ENCODE measurements around the gene DUT.

Gene DUT
- total RNA-seq = 42.5 to 81.4 (median 55.0) reads per million in 3 donors

- no peaks in the 10 kb centered on the region for H3K9me3 ChIP-seq (ENCODE audit: control insufficient read depth, low read length)
- H3K27me3 ChIP-seq (replicated peaks; ENCODE audit: control insufficient read depth, insufficient read depth, low read length, poor library complexity, severe bottlenecking) = no peaks in the 10 kb centered on the region
- peaks cover 8% of the 10 kb centered on the region for H3K36me3 ChIP-seq (ENCODE audit: control insufficient read depth, insufficient read depth, low read length)
- H3K4me3 ChIP-seq (ENCODE audit: insufficient read depth, low read depth, low read length, poor library complexity, severe bottlenecking) = peak within 1 kb of the TSS; percentile 91
- peak within 1 kb of the TSS; percentile 89 for H3K27ac ChIP-seq (ENCODE audit: insufficient read depth, low read length, poor library complexity, severe bottlenecking)
- peaks cover 7% of the 10 kb centered on the region for H3K4me1 ChIP-seq (ENCODE audit: control insufficient read depth, insufficient read depth, low read length, poor library complexity, severe bottlenecking)
- peak; percentile 59 to 70 (median 67) for DNase-seq
Measured at GRCh38 chr15:48330855-48331795, at the start of gene DUT. TSS of gene DUT (plus strand) at chr15:48331429. CDS start at chr15:48331516, 87 bp downstream.

- H3K36me3 ChIP-seq (ENCODE audit: control insufficient read depth, insufficient read depth, low read length) = no peaks in the 10 kb centered on the region
- no peaks in the 10 kb centered on the region for H3K9me3 ChIP-seq (ENCODE audit: control insufficient read depth, low read length)
- no peak for DNase-seq
- no peak overlapping the region for H3K4me3 ChIP-seq (ENCODE audit: insufficient read depth, low read depth, low read length, poor library complexity, severe bottlenecking)
- no peaks in the 10 kb centered on the region for H3K27me3 ChIP-seq (replicated peaks; ENCODE audit: control insufficient read depth, insufficient read depth, low read length, poor library complexity, severe bottlenecking)
- no peaks in the 10 kb centered on the region for H3K4me1 ChIP-seq (ENCODE audit: control insufficient read depth, insufficient read depth, low read length, poor library complexity, severe bottlenecking)
- H3K27ac ChIP-seq (ENCODE audit: insufficient read depth, low read length, poor library complexity, severe bottlenecking) = no peak overlapping the region
Measured at GRCh38 chr15:48281674-48282073, 49.6 kb upstream of the DUT start.

- Histone ChIP-seq H3K4me1 (ENCODE audit: control insufficient read depth, insufficient read depth, low read length, poor library complexity, severe bottlenecking) (no peaks in the 10 kb centered on the region), H3K27me3 (replicated peaks; ENCODE audit: control insufficient read depth, insufficient read depth, low read length, poor library complexity, severe bottlenecking) (no peaks in the 10 kb centered on the region), H3K27ac (ENCODE audit: insufficient read depth, low read length, poor library complexity, severe bottlenecking) (no peak overlapping the region), H3K36me3 (ENCODE audit: control insufficient read depth, insufficient read depth, low read length) (no peaks in the 10 kb centered on the region), H3K9me3 (ENCODE audit: control insufficient read depth, low read length) (no peaks in the 10 kb centered on the region), H3K4me3 (ENCODE audit: insufficient read depth, low read depth, low read length, poor library complexity, severe bottlenecking) (no peak overlapping the region)
- no peak for DNase-seq
Measured at GRCh38 chr15:48282216-48282615, 49.0 kb upstream of the DUT start.

GRCh38 chr15:48283396-48284145, 47.7 kb upstream of the DUT start:
- Histone ChIP-seq H3K4me3 (ENCODE audit: insufficient read depth, low read depth, low read length, poor library complexity, severe bottlenecking) (no peak overlapping the region), H3K36me3 (ENCODE audit: control insufficient read depth, insufficient read depth, low read length) (no peaks in the 10 kb centered on the region), H3K4me1 (ENCODE audit: control insufficient read depth, insufficient read depth, low read length, poor library complexity, severe bottlenecking) (no peaks in the 10 kb centered on the region), H3K27ac (ENCODE audit: insufficient read depth, low read length, poor library complexity, severe bottlenecking) (no peak overlapping the region), H3K9me3 (ENCODE audit: control insufficient read depth, low read length) (no peaks in the 10 kb centered on the region), H3K27me3 (replicated peaks; ENCODE audit: control insufficient read depth, insufficient read depth, low read length, poor library complexity, severe bottlenecking) (no peaks in the 10 kb centered on the region)
- DNase-seq = no peak

- Histone ChIP-seq H3K4me3 (ENCODE audit: insufficient read depth, low read depth, low read length, poor library complexity, severe bottlenecking) (no peak overlapping the region), H3K27ac (ENCODE audit: insufficient read depth, low read length, poor library complexity, severe bottlenecking) (no peak overlapping the region)
Measured at GRCh38 chr15:48285329-48286214, 45.7 kb upstream of the DUT start.

GRCh38 chr15:48289628-48290027, 41.6 kb upstream of the DUT start:
- H3K27me3 ChIP-seq (replicated peaks; ENCODE audit: control insufficient read depth, insufficient read depth, low read length, poor library complexity, severe bottlenecking) = no peaks in the 10 kb centered on the region
- no peak overlapping the region for H3K27ac ChIP-seq (ENCODE audit: insufficient read depth, low read length, poor library complexity, severe bottlenecking)
- H3K36me3 ChIP-seq (ENCODE audit: control insufficient read depth, insufficient read depth, low read length) = no peaks in the 10 kb centered on the region
- no peaks in the 10 kb centered on the region for H3K4me1 ChIP-seq (ENCODE audit: control insufficient read depth, insufficient read depth, low read length, poor library complexity, severe bottlenecking)
- H3K4me3 ChIP-seq (ENCODE audit: insufficient read depth, low read depth, low read length, poor library complexity, severe bottlenecking) = no peak overlapping the region
- no peaks in the 10 kb centered on the region for H3K9me3 ChIP-seq (ENCODE audit: control insufficient read depth, low read length)
- DNase-seq = no peak

More at GRCh38 chr15:48285329-48286214, 45.7 kb upstream of the DUT start:
- Histone ChIP-seq H3K36me3 (ENCODE audit: control insufficient read depth, insufficient read depth, low read length) (no peaks in the 10 kb centered on the region), H3K4me1 (ENCODE audit: control insufficient read depth, insufficient read depth, low read length, poor library complexity, severe bottlenecking) (no peaks in the 10 kb centered on the region), H3K9me3 (ENCODE audit: control insufficient read depth, low read length) (no peaks in the 10 kb centered on the region), H3K27me3 (replicated peaks; ENCODE audit: control insufficient read depth, insufficient read depth, low read length, poor library complexity, severe bottlenecking) (no peaks in the 10 kb centered on the region)
- no peak for DNase-seq

GRCh38 chr15:48292458-48292857, 38.8 kb upstream of the DUT start:
- H3K4me1 ChIP-seq (ENCODE audit: control insufficient read depth, insufficient read depth, low read length, poor library complexity, severe bottlenecking) = no peaks in the 10 kb centered on the region
- no peaks in the 10 kb centered on the region for H3K9me3 ChIP-seq (ENCODE audit: control insufficient read depth, low read length)
- DNase-seq = no peak
- no peaks in the 10 kb centered on the region for H3K36me3 ChIP-seq (ENCODE audit: control insufficient read depth, insufficient read depth, low read length)
- no peaks in the 10 kb centered on the region for H3K27me3 ChIP-seq (replicated peaks; ENCODE audit: control insufficient read depth, insufficient read depth, low read length, poor library complexity, severe bottlenecking)
- H3K4me3 ChIP-seq (ENCODE audit: insufficient read depth, low read depth, low read length, poor library complexity, severe bottlenecking) = no peak overlapping the region
- H3K27ac ChIP-seq (ENCODE audit: insufficient read depth, low read length, poor library complexity, severe bottlenecking) = no peak overlapping the region

- DNase-seq = no peak
- H3K9me3 ChIP-seq (ENCODE audit: control insufficient read depth, low read length) = no peaks in the 10 kb centered on the region
- no peaks in the 10 kb centered on the region for H3K36me3 ChIP-seq (ENCODE audit: control insufficient read depth, insufficient read depth, low read length)
- no peak overlapping the region for H3K4me3 ChIP-seq (ENCODE audit: insufficient read depth, low read depth, low read length, poor library complexity, severe bottlenecking)
- H3K27ac ChIP-seq (ENCODE audit: insufficient read depth, low read length, poor library complexity, severe bottlenecking) = no peak overlapping the region
- no peaks in the 10 kb centered on the region for H3K27me3 ChIP-seq (replicated peaks; ENCODE audit: control insufficient read depth, insufficient read depth, low read length, poor library complexity, severe bottlenecking)
- H3K4me1 ChIP-seq (ENCODE audit: control insufficient read depth, insufficient read depth, low read length, poor library complexity, severe bottlenecking) = no peaks in the 10 kb centered on the region
Measured at GRCh38 chr15:48297668-48298067, 33.6 kb upstream of the DUT start.

GRCh38 chr15:48298914-48299313, 32.3 kb upstream of the DUT start:
- Histone ChIP-seq H3K27ac (ENCODE audit: insufficient read depth, low read length, poor library complexity, severe bottlenecking) (no peak overlapping the region), H3K4me1 (ENCODE audit: control insufficient read depth, insufficient read depth, low read length, poor library complexity, severe bottlenecking) (no peaks in the 10 kb centered on the region), H3K36me3 (ENCODE audit: control insufficient read depth, insufficient read depth, low read length) (no peaks in the 10 kb centered on the region), H3K27me3 (replicated peaks; ENCODE audit: control insufficient read depth, insufficient read depth, low read length, poor library complexity, severe bottlenecking) (no peaks in the 10 kb centered on the region), H3K9me3 (ENCODE audit: control insufficient read depth, low read length) (no peaks in the 10 kb centered on the region), H3K4me3 (ENCODE audit: insufficient read depth, low read depth, low read length, poor library complexity, severe bottlenecking) (no peak overlapping the region)
- no peak for DNase-seq
